GM19193 (cell line): ENCODE results near the gene SELENOM.

ENCODE experiments used
- POLR2A ChIP-seq: IDR thresholded peaks from 4 replicates; pipeline ENCODE4 v1.6.1; 2011; ENCODE audit not compliant: insufficient read depth, insufficient read length; ENCODE audit errors: extremely low read depth

SELENOM gene

GRCh38 chr22:31122532-31123291, 15.3 kb upstream of the SELENOM start, which contains the start of gene INPP5J:
Gene INPP5J, plus strand, starts transcription at chr22:31122966. Its CDS starts 49 bp downstream, at chr22:31123015.
- TF ChIP-seq POLR2A = no peak

DNA sequence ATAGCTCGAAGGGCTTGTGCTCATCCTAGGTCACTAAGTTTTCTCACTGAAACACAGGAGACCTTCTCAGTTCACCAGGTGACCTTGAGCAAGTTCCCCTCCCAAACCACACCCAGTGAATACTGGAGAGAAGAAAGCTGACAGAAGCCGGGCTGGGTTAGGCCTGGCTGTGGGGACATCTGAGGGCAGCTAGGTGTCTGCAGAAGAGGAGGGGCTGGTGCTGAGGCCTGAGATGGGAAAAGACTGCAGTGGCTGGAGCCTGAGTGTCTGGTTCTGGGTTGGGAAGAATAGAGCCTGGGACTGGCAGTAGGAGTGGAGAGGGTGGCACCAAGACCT, 14.8 kb upstream of the SELENOM start:
- no peak for TF ChIP-seq POLR2A

DNA sequence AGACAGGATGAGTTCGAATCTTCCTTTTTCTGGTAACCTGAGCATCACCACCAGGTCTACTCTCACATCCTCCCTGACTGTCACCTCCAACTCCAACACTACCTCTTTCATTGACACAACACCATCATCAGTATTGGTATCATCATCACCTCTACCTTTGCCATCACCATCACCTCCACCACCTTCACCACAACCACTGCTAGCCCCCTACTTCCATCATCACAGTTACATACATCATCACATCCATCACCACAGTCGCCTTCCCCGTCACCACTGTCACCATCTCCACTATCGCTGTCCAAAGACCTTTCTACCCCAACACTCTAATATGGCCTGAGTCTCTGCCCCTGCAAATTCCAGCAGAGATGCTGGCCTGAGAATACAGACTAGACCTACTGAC, 14.0 kb upstream of the SELENOM start:
- no peak for TF ChIP-seq POLR2A

DNA sequence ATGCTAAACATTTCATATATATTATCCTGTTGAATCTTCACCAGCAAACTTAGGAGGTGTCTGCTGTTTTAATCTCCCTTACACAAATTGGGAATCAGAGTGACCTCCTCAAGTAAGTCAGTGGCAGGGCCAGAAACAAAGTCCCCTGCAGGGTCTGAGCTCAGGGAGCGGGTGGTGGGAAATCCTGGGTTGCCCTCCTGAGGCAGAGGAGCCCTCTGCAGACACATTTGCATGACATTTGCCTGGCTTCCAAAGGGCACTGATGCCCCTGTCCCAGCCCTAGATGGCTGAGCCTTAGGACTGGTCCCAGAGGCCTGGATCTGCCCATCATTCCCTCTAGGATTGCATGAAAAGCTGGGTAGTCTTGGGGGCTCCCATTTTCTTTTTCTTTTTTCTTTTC, 13.3 kb upstream of the SELENOM start:
- no peak for TF ChIP-seq POLR2A

DNA sequence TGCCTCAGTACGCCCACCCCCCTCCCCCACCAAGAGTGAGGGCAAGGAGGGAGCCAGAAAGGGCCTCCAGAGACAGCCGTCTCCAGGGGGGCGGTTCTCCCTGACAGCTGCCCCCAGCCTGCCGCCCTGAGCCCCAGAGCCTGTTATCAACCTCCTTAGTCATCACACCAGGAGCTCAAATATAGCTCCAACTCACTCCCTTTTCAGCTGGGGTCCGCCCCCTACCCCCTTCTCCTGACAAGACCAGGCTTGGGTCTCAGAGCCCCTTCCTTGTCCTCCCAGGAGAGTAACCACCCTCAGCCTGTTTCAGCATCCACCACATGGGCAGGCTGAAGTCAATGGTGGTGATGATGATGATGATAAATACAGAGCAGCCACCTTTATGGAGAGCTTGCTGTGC, 12.9 kb upstream of the SELENOM start:
- TF ChIP-seq POLR2A = no peak

- no peak for TF ChIP-seq POLR2A
Measured at GRCh38 chr22:31119026-31119717, 11.8 kb upstream of the SELENOM start.

- TF ChIP-seq POLR2A = no peak
Measured at GRCh38 chr22:31118046-31118820, 10.9 kb upstream of the SELENOM start.

DNA sequence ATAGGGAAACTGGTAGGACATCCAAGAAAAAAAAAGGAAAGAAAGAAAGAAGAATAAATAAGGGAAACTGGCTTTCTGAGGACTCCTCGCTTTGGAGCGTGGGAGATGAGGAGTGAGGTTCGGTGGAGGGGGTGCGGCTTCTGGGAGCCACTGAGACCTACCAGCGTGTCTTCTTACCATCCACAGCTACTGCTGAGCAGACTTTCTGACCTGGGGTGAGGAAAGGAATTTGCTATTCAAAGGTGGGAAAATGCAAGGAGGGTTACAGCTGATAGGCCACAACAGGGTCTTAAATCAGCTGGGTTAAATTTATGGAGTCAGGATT, 488 bp upstream of the SELENOM start:
- TF ChIP-seq POLR2A = no peak

- no peak for TF ChIP-seq POLR2A
Measured at GRCh38 chr22:31106731-31107177, 614 bp downstream of the SELENOM start.

DNA sequence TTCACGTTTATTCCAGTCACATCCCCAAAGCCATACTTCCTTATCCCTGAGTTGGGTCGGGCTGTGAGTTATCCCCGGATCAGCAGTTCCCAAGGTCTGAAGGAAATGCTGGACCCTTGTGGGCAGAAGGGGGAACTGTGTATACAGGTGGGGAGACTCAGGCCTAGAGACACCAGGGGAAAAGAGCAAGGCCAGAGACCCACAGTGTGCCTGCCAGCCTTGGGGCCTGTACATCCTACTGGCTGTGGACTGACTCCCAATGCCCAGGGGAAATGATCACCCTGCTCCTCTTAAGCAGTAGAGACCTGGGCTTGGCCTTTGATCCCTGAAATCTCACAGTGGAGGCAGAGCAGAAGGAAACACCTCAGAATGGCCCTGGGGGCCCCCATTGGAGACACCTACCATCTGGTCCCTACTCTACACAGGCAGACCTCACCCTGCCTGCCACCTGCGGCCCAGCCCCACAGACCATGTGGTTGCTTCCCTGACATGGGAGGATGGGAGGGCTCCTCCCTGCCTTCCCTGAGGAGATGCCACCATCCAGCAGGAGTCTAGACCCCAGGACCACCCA, 1.3 kb downstream of the SELENOM start:
- TF ChIP-seq POLR2A = no peak

- TF ChIP-seq POLR2A = no peak
Measured at GRCh38 chr22:31105282-31105929, 2.0 kb downstream of the SELENOM start.

GRCh38 chr22:31104869-31105268, 2.5 kb downstream of the SELENOM start:
- no peak for TF ChIP-seq POLR2A

GRCh38 chr22:31103899-31104694, 3.3 kb downstream of the SELENOM start:
- TF ChIP-seq POLR2A = no peak

DNA sequence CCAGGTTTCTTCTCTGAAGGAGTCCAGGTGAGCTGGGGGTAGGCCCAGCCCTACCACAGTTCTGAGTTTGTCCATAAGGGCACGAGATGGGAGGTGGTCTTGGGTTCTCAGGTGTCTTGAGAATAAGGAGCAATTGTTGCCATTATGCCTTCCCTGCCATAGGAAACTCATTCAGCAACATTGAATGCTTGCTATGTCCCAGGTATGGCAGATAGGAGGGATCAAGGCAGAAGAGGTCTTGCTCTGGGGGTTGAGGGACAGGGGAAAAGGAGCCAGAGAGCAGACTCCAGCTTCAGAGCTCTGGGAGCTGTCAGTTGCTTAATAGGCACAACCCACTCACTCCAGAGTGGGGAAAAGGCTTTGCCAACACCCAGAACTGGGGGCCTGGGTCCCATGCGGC, 4.3 kb downstream of the SELENOM start:
- TF ChIP-seq POLR2A = no peak
